OCI-LY3 (cell line): ENCODE data around the gene FICD.

Experiments
- CTCF ChIP-seq: fragments of 200-600, 300-600 bp; sonication (generic); IDR thresholded peaks from 2 replicates; pipeline ENCODE4 v1.5.1; 2014; ENCODE audit warnings: antibody characterized with exemption, low read length, low read depth
- EZH2phosphoT487 ChIP-seq: fragments of 200-600 bp; shearing (Covaris generic); IDR thresholded peaks from 2 replicates; pipeline ENCODE4 v1.6.1; 2018; ENCODE audit warnings: antibody characterized with exemption, mixed run types, low read depth

DNA sequence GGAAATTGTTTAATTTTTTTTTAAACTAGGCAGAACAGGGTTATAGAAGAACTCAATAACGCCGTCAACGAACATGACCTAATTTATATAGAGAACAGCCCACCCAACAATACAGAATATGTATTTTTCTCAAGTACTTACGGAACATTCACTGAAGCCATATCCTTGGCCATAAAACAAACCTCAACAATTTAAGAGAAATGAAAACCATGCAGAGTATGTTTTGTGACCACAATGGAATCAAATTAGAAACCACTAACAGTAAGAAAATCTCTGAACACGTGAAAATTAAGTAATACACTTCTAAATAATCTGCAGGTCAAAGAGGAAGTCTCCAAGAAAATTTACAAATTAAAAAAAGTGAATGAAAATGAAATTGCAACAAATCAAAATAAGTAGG lies 36.5 kb downstream of the FICD start:
- TF ChIP-seq CTCF, result no peak
- TF ChIP-seq EZH2phosphoT487, result no peak
